Measurements from ENCODE around the gene DGKD. TPM values are rescaled to one million over a fixed set of nuclear protein-coding genes. Genes with fewer than 3 reads are reported as not detected.

The DGKD gene
- total and polyA plus RNA-seq, 7 experiments from 2014 or later: 25.8 to 252 (median 206) TPM

DNA sequence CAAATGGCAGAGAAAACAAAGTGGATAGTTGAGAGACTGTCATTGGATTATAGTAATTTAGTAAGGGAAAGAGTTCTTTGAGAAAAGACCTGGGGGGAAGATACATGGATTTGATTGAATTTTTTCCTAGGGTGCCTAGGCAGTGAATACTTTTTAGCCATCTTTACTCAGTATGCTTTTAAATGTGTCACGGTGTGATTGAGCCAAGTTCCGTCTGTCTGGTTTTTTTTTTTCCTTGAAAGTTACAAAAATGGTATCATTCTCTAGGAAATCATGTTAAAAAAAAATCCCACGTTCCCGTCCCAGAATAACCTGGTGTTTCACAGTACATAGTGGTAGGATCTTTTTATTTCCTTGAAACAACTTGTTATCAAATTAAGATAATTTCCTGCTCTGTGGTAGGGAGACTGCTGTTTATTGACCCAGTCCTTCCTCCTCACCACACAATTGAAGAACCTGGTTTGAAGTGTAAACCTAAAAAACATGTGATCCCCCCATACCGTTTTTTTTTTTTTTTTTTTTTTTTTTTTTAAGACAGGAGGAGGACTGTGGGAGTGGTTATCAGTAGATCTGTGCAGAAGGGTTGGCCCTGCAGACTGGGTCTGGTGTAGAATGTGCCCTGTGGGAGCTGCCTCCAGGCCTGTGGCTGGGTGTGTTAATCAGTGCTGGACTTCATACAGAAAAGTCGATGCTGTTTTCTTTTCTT is 55.1 kb downstream of the DGKD start:
- H3K36me3 ChIP-seq (ENCODE audit: control insufficient read depth in 2 of 3, insufficient read depth in 3 of 3, low read length in 3 of 3): no peaks in the 10 kb centered on the region
- no peaks in the 10 kb centered on the region for H3K9me3 ChIP-seq (ENCODE audit: control insufficient read depth in 2 of 3, low read length in 3 of 3)
- peak overlapping the region; percentile 74 to 96 (median 84) for H3K27ac Mint-ChIP-seq
- H3K36me3 Mint-ChIP-seq: peaks cover 5 to 43% (median 17%) of the 10 kb centered on the region in 5 donors
- peak overlapping the region; percentile 23 to 79 (median 68) for H3K4me3 Mint-ChIP-seq
- ChIA-PET POLR2A (interaction anchor here (0.8 to 8.2 kb wide), 7 partner anchors 9 to 141 kb away, joined by 3 to 143 read pairs (median 3); no protein-coding TSS in a partner anchor), CTCF (interaction anchor here (0.6 to 13.7 kb wide), 5 partner anchors 14 to 556 kb away, joined by 3 to 379 read pairs (median 3); no protein-coding TSS in a partner anchor)
- ATAC-seq: peak; percentile 87
- peak overlapping the region; percentile 25 for H3K4me3 ChIP-seq (ENCODE audit: low read length)
- H3K27ac ChIP-seq (ENCODE audit: low read depth, low read length): peak overlapping the region; percentile 56
- H3K4me1 ChIP-seq (ENCODE audit: control insufficient read depth in 2 of 2, insufficient read depth in 2 of 2, low read length in 2 of 2): peaks cover 35 to 67% of the 10 kb centered on the region in 2 donors
- H3K9me3 Mint-ChIP-seq: peaks cover 0 to 17% (median 0%) of the 10 kb centered on the region in 11 donors
- H3K27me3 ChIP-seq (ENCODE audit: control insufficient read depth in 2 of 2, insufficient read depth in 2 of 2, low read length in 2 of 2): no peaks in the 10 kb centered on the region
- intact Hi-C loops (cut with micrococcal nuclease): loop anchor here in 1 of 2 donors (1.0 to 10.0 kb wide), 3 partner anchors 10 to 155 kb away; partner anchors contain the start of gene USP40
- DNase-seq: peak in 7 of 9 donors; percentile 42 to 75 (median 59)
- peaks cover 51 to 100% (median 93%) of the 10 kb centered on the region in 7 donors for H3K4me1 Mint-ChIP-seq
- no peaks in the 10 kb centered on the region for H3K27me3 Mint-ChIP-seq

DNA sequence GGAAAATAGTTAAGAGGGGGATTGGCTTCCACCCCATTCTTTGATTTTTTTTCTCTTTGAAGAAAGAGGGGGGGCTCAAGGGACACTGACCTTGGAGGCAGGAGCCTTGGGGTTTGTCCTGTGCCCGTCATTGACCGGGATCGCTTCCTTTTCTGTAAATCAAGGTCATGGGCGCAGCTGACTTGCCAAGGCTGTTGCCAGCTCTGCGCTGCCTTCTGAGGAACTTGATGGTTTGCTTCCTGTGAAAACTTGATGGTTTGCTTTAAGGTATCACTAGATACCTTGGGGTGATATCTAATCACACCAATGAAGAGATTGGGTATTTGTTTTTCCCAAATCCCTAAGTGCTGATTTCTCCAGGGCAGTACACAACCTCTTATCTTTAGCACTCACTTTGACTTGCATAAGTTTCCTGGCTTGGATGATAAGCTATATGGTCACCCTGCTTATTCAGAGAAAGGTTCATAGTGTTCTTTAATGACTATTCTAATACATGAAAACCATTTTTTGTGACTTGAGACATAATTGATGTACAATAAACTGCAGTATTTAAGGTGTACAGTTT is 56.0 kb downstream of the DGKD start:
- H3K27me3 Mint-ChIP-seq: no peaks in the 10 kb centered on the region
- ChIA-PET CTCF (interaction anchor here (0.7 to 13.7 kb wide), 4 partner anchors 13 to 557 kb away, joined by 3 to 379 read pairs (median 129); no protein-coding TSS in a partner anchor), POLR2A (interaction anchor here (0.8 to 8.2 kb wide), 6 partner anchors 9 to 142 kb away, joined by 3 to 143 read pairs (median 4); no protein-coding TSS in a partner anchor)
- H3K9me3 Mint-ChIP-seq: peaks cover 0 to 17% (median 0%) of the 10 kb centered on the region in 11 donors
- H3K27ac Mint-ChIP-seq: peak overlapping the region; percentile 42 to 96 (median 84)
- H3K36me3 Mint-ChIP-seq: peaks cover 7 to 46% (median 19%) of the 10 kb centered on the region in 5 donors
- Histone ChIP-seq H3K27ac (ENCODE audit: low read depth, low read length) (peak overlapping the region; percentile 56), H3K27me3 (ENCODE audit: control insufficient read depth in 2 of 2, insufficient read depth in 2 of 2, low read length in 2 of 2) (no peaks in the 10 kb centered on the region), H3K36me3 (ENCODE audit: control insufficient read depth in 2 of 3, insufficient read depth in 3 of 3, low read length in 3 of 3) (no peaks in the 10 kb centered on the region), H3K9me3 (ENCODE audit: control insufficient read depth in 2 of 3, low read length in 3 of 3) (no peaks in the 10 kb centered on the region), H3K4me3 (ENCODE audit: low read length) (peak overlapping the region; percentile 25), H3K4me1 (ENCODE audit: control insufficient read depth in 2 of 2, insufficient read depth in 2 of 2, low read length in 2 of 2) (peaks cover 36 to 67% of the 10 kb centered on the region in 2 donors)
- no peak for ATAC-seq
- H3K4me3 Mint-ChIP-seq: peak overlapping the region; percentile 58 to 79 (median 68)
- intact Hi-C loops (cut with micrococcal nuclease): loop anchor here (1.0 to 10.0 kb wide), 4 partner anchors 10 to 1085 kb away; partner anchors contain the start of genes ARL4C (in 1 of the 2) and USP40 (in 1 of the 2)
- no peak for DNase-seq
- H3K4me1 Mint-ChIP-seq: peaks cover 54 to 100% (median 94%) of the 10 kb centered on the region in 7 donors

DNA sequence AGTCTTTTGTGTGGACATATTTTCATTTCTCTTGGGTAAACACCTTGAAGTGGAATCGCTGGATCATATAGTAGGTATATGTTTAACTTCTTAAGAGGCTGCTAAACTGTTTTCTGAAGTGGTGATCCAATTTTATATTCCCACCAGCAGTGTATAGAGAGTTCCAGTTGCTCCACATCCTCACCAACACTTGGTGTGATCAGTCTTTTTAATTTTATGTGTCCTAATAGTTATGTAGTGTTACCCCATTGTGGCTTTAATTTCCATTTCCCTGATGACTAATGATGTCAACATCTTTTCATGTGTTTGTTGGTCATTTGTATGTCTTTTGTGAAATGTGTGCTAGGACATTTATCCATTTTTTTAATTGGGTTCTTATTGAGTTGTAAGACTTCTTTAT is 56.9 kb downstream of the DGKD start:
- H3K27me3 Mint-ChIP-seq: no peaks in the 10 kb centered on the region
- peaks cover 0 to 17% (median 0%) of the 10 kb centered on the region in 11 donors for H3K9me3 Mint-ChIP-seq
- Histone ChIP-seq H3K36me3 (ENCODE audit: control insufficient read depth in 2 of 3, insufficient read depth in 3 of 3, low read length in 3 of 3) (no peaks in the 10 kb centered on the region), H3K9me3 (ENCODE audit: control insufficient read depth in 2 of 3, low read length in 3 of 3) (no peaks in the 10 kb centered on the region), H3K27me3 (ENCODE audit: control insufficient read depth in 2 of 2, insufficient read depth in 2 of 2, low read length in 2 of 2) (no peaks in the 10 kb centered on the region), H3K4me3 (ENCODE audit: low read length) (no peak overlapping the region), H3K4me1 (ENCODE audit: control insufficient read depth in 2 of 2, insufficient read depth in 2 of 2, low read length in 2 of 2) (peaks cover 40 to 74% of the 10 kb centered on the region in 2 donors), H3K27ac (ENCODE audit: low read depth, low read length) (peak overlapping the region; percentile 56)
- CTCF ChIA-PET: interaction anchor here (12.4 kb wide), 1 partner anchor 12 kb away, joined by 255 read pairs; no protein-coding TSS in a partner anchor
- H3K4me1 Mint-ChIP-seq: peaks cover 59 to 100% (median 96%) of the 10 kb centered on the region in 7 donors
- DNase-seq (no peak), ATAC-seq (no peak)
- H3K27ac Mint-ChIP-seq: peak overlapping the region in 8 of 9 donors; percentile 80 to 96 (median 84)
- intact Hi-C loops (cut with micrococcal nuclease): loop anchor here (10.0 kb wide), 3 partner anchors 154 to 1084 kb away; partner anchors contain the start of genes ARL4C (in 1 of the 2) and USP40 (in 1 of the 2)
- H3K36me3 Mint-ChIP-seq: peaks cover 5 to 49% (median 23%) of the 10 kb centered on the region in 5 donors
- POLR2A ChIA-PET: interaction anchor here (8.2 kb wide), 1 partner anchor 8 kb away, joined by 143 read pairs; no protein-coding TSS in a partner anchor
- H3K4me3 Mint-ChIP-seq: peak overlapping the region in 6 of 10 donors; percentile 5 to 79 (median 65)

DNA sequence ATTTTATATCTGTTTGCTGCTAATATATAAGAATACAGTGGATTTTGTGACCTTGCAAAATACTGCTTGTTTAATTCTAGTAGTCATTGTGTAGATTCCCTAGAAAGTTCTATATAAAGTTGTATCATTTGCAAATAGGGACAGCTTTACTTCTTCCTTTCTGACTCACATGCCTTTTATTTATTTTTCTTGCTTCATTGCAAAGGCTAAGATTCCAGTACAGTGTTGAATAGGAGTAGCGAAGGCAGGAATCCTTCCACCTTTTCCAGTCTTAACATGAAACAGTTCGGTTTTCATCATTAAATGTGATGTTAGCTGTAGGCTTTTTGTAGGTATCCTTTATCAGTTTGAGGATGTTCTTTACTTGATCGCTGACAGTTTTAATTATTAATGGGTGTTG is 58.1 kb downstream of the DGKD start:
- H3K27ac ChIP-seq (ENCODE audit: low read depth, low read length): peak overlapping the region; percentile 16
- Mint-ChIP-seq H3K27ac (peak overlapping the region in 7 of 9 donors; percentile 73 to 96 (median 82)), H3K4me3 (peak overlapping the region in 2 of 10 donors; percentile 6 to 60), H3K9me3 (peaks cover 0 to 17% (median 0%) of the 10 kb centered on the region in 11 donors), H3K4me1 (peaks cover 59 to 100% (median 94%) of the 10 kb centered on the region in 7 donors), H3K27me3 (no peaks in the 10 kb centered on the region), H3K36me3 (peaks cover 4 to 54% (median 24%) of the 10 kb centered on the region in 5 donors)
- H3K27me3 ChIP-seq (ENCODE audit: control insufficient read depth in 2 of 2, insufficient read depth in 2 of 2, low read length in 2 of 2): no peaks in the 10 kb centered on the region
- DNase-seq: no peak
- no peaks in the 10 kb centered on the region for H3K36me3 ChIP-seq (ENCODE audit: control insufficient read depth in 2 of 3, insufficient read depth in 3 of 3, low read length in 3 of 3)
- ChIA-PET CTCF (interaction anchor here (0.7 to 0.8 kb wide), 2 partner anchors 11 to 58 kb away, joined by 4 to 5 read pairs; no protein-coding TSS in a partner anchor), POLR2A (interaction anchor here (3.5 kb wide), 1 partner anchor 10 kb away, joined by 17 read pairs; no protein-coding TSS in a partner anchor)
- H3K4me1 ChIP-seq (ENCODE audit: control insufficient read depth in 2 of 2, insufficient read depth in 2 of 2, low read length in 2 of 2): peaks cover 40 to 84% of the 10 kb centered on the region in 2 donors
- no peak for ATAC-seq
- H3K9me3 ChIP-seq (ENCODE audit: control insufficient read depth in 2 of 3, low read length in 3 of 3): no peaks in the 10 kb centered on the region
- H3K4me3 ChIP-seq (ENCODE audit: low read length): no peak overlapping the region
- intact Hi-C loops (cut with micrococcal nuclease): loop anchor here (10.0 kb wide), 3 partner anchors 152 to 1082 kb away; partner anchors contain the start of genes ARL4C (in 1 of the 2) and USP40 (in 1 of the 2)

DNA sequence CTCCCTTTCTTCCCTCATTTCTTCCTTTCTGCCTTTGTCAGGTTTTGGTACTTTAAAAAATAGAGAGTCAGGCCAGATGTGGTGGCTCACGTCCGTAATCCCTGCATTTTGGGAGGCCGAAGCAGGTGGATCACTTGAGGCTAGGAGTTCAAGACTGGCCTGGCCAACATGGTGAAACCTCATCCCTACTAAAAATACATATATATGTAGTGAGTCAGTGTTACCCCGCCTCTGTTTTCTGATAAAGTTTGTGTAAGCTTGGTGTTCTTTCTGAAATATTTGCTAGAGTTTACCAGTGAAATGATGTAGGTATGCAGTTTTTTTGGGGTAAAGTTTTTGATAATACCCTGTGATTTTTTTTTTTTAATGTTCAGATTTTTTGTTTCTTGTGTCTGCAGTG is 58.8 kb downstream of the DGKD start:
- Histone ChIP-seq H3K27me3 (ENCODE audit: control insufficient read depth in 2 of 2, insufficient read depth in 2 of 2, low read length in 2 of 2) (no peaks in the 10 kb centered on the region), H3K4me3 (ENCODE audit: low read length) (no peak overlapping the region), H3K27ac (ENCODE audit: low read depth, low read length) (peak overlapping the region; percentile 52), H3K4me1 (ENCODE audit: control insufficient read depth in 2 of 2, insufficient read depth in 2 of 2, low read length in 2 of 2) (peaks cover 46 to 91% of the 10 kb centered on the region in 2 donors), H3K36me3 (ENCODE audit: control insufficient read depth in 2 of 3, insufficient read depth in 3 of 3, low read length in 3 of 3) (no peaks in the 10 kb centered on the region), H3K9me3 (ENCODE audit: control insufficient read depth in 2 of 3, low read length in 3 of 3) (no peaks in the 10 kb centered on the region)
- Mint-ChIP-seq H3K27me3 (no peaks in the 10 kb centered on the region), H3K4me1 (peaks cover 60 to 100% (median 95%) of the 10 kb centered on the region in 7 donors), H3K27ac (peak overlapping the region; percentile 42 to 96 (median 90)), H3K4me3 (peak overlapping the region in 8 of 10 donors; percentile 23 to 71 (median 58)), H3K36me3 (peaks cover 4 to 54% (median 24%) of the 10 kb centered on the region in 5 donors), H3K9me3 (peaks cover 0 to 17% (median 0%) of the 10 kb centered on the region in 11 donors)
- ChIA-PET CTCF (interaction anchor here (0.7 to 13.7 kb wide), 4 partner anchors 11 to 58 kb away, joined by 3 to 156 read pairs (median 4); no protein-coding TSS in a partner anchor), POLR2A (interaction anchor here (2.9 to 3.5 kb wide), 2 partner anchors 9 to 12 kb away, joined by 13 to 17 read pairs; no protein-coding TSS in a partner anchor)
- no peak for DNase-seq
- intact Hi-C loops (cut with micrococcal nuclease): loop anchor here (10.0 kb wide), 3 partner anchors 152 to 1082 kb away; partner anchors contain the start of genes ARL4C (in 1 of the 2) and USP40 (in 1 of the 2)
- no peak for ATAC-seq

Data from naive thymus-derived CD4-positive, alpha-beta T cell (primary cell).